HG02970 (cell line): ENCODE measurements around the gene CARS1.

Source experiments
- ATAC-seq: cut with Tn5 transposase; IDR thresholded peaks from one replicate; pipeline ENCODE4 v1.9.1; 2021; ENCODE audit warnings: mild to moderate bottlenecking, moderate library complexity, moderate number of reproducible peaks; ENCODE audit not compliant: unreplicated experiment, low FRiP score

The CARS1 gene

DNA sequence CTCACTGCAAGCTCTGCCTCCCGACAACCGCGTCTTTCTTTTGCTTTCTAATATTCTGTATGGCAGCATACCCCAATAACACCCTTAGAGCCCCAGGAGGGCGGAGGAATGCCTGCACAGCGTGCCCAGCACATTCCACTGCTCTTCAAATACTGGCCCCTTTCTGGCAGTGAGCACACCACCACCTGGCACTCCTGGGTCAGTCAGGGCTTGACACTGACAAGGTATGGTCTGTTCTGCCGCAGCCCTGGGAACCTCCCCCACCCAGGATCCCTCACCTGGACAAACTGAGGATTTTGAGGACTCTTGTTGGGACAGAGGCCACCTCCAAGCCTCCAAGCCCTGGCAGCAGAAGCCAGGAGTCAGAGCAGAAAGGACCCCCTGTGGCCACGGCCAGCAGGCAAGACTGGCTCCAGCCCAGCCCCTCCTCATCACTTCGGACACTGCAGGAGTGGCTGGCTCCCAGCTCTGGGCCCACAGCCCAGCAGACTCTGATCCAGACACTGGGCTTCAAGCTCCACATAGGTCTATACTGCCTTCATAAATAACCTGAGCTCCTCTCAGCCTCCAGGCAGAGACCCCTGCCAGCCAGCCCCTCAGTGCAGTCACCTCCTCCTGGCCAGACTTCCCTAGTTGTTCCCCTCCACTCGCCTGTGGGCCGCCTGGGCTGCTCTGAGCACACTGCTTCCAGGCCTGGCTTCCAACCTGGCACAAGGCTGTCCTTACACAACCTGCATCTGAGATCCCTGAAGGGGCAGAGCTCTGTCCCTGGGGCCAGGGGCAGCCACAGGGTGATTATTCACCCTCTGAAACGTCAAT is 14.5 kb downstream of the CARS1 start:
- ATAC-seq = no peak

- no peak for ATAC-seq
These were observed 15.4 kb downstream of the CARS1 start for GRCh38 chr11:3041699-3042441.

GRCh38 chr11:3040881-3041280 is 16.3 kb downstream of the CARS1 start:
- no peak for ATAC-seq

DNA sequence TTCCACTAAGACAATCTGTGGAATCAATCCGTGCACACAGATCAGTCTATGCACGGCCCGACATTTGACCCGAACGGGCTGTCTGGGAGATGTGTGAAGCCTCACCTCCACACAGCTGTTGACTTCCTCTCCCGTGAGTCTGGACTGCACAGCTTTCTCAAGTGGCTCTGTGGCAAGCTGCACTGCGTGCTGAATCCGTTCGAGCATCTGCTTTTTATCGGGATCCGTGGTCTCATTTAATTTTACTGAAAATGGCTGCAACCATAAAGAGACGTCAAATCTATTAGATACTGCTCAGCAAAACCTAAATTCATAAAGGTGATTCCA is 19.3 kb downstream of the CARS1 start:
- ATAC-seq = no peak

- ATAC-seq = no peak
These were observed 19.9 kb downstream of the CARS1 start for GRCh38 chr11:3037040-3037944.

DNA sequence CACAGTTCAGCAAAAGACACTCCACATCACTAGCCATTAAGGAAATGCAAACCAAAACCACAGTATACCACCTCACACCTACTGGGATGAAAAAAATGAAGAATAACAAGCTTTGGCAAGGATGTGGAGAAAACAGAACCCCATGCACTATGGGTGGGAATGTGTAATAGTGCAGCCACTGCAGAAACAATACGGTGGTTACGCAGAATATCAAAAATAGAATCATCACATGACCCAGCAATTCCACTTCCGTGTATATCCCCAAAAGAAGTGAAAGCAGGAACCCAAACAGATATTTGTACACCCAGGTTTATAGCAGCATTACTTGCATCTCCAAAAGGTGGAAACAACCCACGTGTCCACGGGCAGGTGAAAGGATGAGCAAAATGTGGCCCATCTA is 20.8 kb downstream of the CARS1 start:
- ATAC-seq = no peak

DNA sequence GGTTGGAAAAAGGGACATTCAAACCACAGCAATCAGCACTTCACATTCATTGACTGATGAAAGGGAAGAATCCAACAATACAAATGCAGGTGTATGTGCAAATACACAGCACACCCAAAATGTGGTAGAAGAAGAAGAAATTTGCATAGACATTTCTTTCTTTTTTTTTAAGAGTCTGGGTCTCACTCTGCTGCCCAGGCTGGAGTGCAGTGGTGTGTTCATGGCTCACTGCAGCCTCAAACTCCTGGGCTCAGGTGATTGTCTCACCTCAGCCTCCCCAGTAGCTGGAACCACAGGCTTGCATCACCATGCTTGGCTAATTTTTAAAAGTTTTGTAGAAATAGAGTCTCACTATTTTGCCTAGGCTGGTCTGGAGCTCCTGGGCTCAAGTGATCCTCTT is 21.9 kb downstream of the CARS1 start:
- ATAC-seq = no peak

- no peak for ATAC-seq
These were observed 26.7 kb downstream of the CARS1 start for GRCh38 chr11:3030289-3031070.

- ATAC-seq = no peak
These were observed 28.4 kb downstream of the CARS1 start for GRCh38 chr11:3028813-3029212.

DNA sequence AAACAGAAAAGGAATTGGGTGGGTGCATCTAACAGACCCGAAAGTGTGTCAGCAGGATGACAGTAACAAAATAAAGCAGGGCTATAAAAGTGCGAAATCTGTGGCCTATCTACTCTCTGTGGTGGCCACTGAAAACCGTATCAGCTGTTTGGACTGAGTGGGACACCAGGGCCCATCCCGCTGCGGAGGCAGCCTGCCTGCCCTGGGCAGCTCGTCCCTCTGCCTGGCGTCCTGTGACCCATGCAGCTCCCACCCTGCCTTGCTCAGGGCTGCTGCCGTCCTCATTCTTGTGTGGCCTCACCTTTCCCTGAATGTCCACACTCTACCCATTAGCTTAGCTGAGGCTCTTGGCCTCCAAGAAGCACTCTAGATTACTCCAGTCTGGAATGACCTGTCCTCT is 30.4 kb downstream of the CARS1 start:
- no peak for ATAC-seq

GRCh38 chr11:3022982-3023381 is 34.2 kb downstream of the CARS1 start:
- no peak for ATAC-seq

GRCh38 chr11:3022300-3022967 is 34.8 kb downstream of the CARS1 start:
- ATAC-seq = no peak

DNA sequence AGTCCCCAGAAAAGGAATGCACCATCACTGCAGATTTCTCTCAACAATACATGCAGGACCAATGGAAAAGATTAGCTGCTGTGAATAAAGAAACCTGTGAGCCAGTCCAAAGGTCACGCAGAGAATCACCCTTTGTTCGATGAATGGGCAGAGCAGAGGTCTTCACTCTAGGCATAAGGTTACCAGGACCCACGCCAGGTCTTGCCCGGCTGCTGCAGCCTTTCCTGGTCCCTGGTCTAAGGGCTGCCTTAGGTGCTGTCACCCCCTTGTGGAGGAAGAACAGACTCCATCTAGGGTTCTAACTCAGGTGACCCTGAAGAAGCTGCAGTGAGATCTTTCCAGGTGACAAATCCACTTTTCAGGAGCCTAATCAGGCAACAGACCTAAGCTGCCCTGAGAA is 36.1 kb downstream of the CARS1 start:
- no peak for ATAC-seq

GRCh38 chr11:3020011-3020410 is 37.2 kb downstream of the CARS1 start:
- ATAC-seq = no peak

- no peak for ATAC-seq
These were observed 38.6 kb downstream of the CARS1 start for GRCh38 chr11:3018596-3018995.

GRCh38 chr11:3016861-3017260 is 40.4 kb downstream of the CARS1 start:
- no peak for ATAC-seq

DNA sequence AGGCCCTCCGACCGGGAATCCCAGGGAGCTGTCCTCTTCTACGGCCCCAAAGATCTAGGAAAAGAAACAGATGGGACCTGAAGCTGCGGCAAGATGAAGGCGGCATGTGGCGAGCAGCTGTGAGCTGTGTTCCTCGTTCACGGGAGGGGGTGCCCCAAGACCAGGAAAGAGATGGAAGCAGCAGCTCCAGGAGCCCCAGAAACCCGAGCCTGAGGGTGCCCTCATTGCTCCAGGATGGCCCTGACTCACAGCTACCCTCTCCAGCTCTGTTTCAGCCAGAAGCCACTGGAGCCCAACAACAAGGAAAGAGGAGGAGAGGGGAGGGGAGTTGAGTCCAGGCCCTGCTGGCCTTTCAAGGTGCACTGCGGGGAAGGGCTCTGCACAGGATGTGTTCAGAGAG is 41.4 kb downstream of the CARS1 start:
- ATAC-seq = no peak

- ATAC-seq = no peak
These were observed 42.3 kb downstream of the CARS1 start for GRCh38 chr11:3014943-3015342.

DNA sequence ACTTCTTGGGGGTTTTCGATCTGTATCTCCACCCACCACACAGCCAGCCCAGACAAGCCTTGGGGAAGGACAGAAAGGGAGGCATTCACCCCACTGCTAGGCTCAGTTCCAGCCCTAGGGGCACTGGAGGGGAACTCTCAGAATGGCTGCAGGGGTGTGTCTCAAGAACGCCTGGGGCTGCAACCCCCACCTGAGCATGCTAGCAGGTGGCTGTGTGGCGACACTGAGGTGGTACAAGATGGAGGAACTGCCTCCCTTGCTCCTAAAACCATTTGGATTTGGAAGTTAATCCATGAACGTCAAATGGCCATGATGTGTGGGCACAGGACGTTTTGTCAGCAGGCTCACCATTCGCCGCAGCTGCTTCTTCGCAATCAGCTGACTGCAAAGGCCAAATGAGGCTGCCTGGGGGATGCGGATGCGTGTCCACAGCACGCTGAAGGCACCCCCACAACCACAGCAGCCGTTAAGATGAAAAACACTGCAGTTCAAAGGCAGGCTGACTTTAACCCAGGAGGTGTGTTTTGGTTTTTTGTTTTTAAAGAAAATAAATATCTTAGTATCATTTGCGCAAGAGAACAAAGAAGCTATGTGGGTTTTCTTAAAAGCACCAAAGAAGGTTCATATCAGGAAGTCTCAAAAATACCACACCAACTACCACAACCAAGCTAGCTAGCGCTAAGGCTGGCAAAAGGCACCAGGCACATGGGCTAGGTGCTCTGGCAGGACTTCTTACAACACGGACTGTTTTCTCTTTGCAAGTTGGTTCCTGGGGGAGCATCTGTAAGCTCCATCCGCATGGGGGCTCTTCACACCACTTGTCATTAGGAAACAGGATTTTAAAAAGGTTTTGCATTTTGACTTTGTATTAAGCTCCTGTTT is 42.9 kb downstream of the CARS1 start:
- no peak for ATAC-seq
